K562 (cell line): ENCODE measurements around the gene CRTAP. TPM values are rescaled to one million over a fixed set of nuclear protein-coding genes. Genes with fewer than 3 reads are reported as not detected.

Source experiments
- AFF4 ChIP-seq: sonication (generic); formaldehyde crosslinking; IDR thresholded peaks from 2 replicates; pipeline ENCODE4 v1.8.0; 2023; ENCODE audit warnings: mild to moderate bottlenecking, missing genetic modification reagents
- BDP1 ChIP-seq: IDR thresholded peaks from 3 replicates; pipeline ENCODE4 v1.6.1; 2011; ENCODE audit not compliant: insufficient read length, insufficient read depth
- BHLHE40 ChIP-seq: IDR thresholded peaks from 2 replicates; pipeline ENCODE4 v1.6.1; 2011; ENCODE audit warnings: low read length, improper control_type of control experiment
- CCNT2 ChIP-seq: IDR thresholded peaks from 2 replicates; pipeline ENCODE4 v1.6.1; 2011; ENCODE audit warnings: borderline replicate concordance, low read depth, mild to moderate bottlenecking, moderate library complexity, mixed read lengths, low read length; ENCODE audit not compliant: insufficient read length; ENCODE audit errors: extremely low read depth
- CREM ChIP-seq: IDR thresholded peaks from 2 replicates; pipeline ENCODE4 v1.6.1; 2014; ENCODE audit warnings: antibody characterized with exemption, low read depth
- HDAC3 ChIP-seq: fragments of 450-650 bp; IDR thresholded peaks from 2 replicates; pipeline ENCODE4 v1.6.1; 2018; ENCODE audit warnings: borderline replicate concordance, mild to moderate bottlenecking, moderate library complexity; ENCODE audit not compliant: partially characterized antibody
- HDAC6 ChIP-seq: IDR thresholded peaks from 2 replicates; pipeline ENCODE4 v1.6.1; 2012; ENCODE audit warnings: low read depth, mild to moderate bottlenecking, control low read depth, inconsistent platforms, low read length, moderate library complexity
- HMBOX1 ChIP-seq: sonication (generic); IDR thresholded peaks from 2 replicates; pipeline ENCODE4 v1.6.1; 2016
- MAFK ChIP-seq: IDR thresholded peaks from 2 replicates; pipeline ENCODE4 v1.6.1; 2011; ENCODE audit warnings: low read length, improper control_type of control experiment
- NFRKB ChIP-seq: fragments of 450-650 bp; IDR thresholded peaks from 2 replicates; pipeline ENCODE4 v1.6.1; 2016; ENCODE audit warnings: low read depth
- SP1 ChIP-seq: sonication (generic); formaldehyde crosslinking; IDR thresholded peaks from 2 replicates; pipeline ENCODE4 v1.8.1; 2022; ENCODE audit warnings: mild to moderate bottlenecking, missing genetic modification reagents
- ZC3H8 ChIP-seq: fragments of 450-650 bp; IDR thresholded peaks from 2 replicates; pipeline ENCODE4 v1.6.1; 2017
- ZNF133 ChIP-seq: fragments of 250-450 bp; sonication (Bioruptor Pico); IDR thresholded peaks from 2 replicates; pipeline ENCODE4 v1.4.0; 2020; ENCODE audit warnings: mild to moderate bottlenecking
- ZNF764 ChIP-seq: fragments of 250-450 bp; sonication (Bioruptor Pico); IDR thresholded peaks from 2 replicates; pipeline ENCODE4 v1.4.0; 2020; ENCODE audit warnings: low read depth, mild to moderate bottlenecking, moderate library complexity
- polyA plus RNA-seq, 8 experiments: library from polyadenylated mRNA; depleted of rRNA in 4 of 8; stranded (reverse) in 5 of 8; unstranded in 3 of 8; fragments of >200 nt; fragmentation: Nextera tagmentation in 2 of 8; fragmentation: Illumina TruSeq in 1 of 8; extraction: Ambion mirVana in 2 of 8; extraction: Trizol in 1 of 8; gene quantifications; 2 replicates each; pipeline versions ENCODE4 v1.2.1 to v1.2.3, GENCODE V29; 2011 to 2014; ENCODE audit warnings: inconsistent platforms in 1 of 8, missing spikeins in 1 of 8
- total RNA-seq, 7 experiments: library from RNA; depleted of rRNA in 6 of 7; stranded (reverse); fragments of >200 nt in 6 of 7; fragmentation: Illumina TruSeq in 2 of 7; extraction: Trizol in 2 of 7; gene quantifications; 2 replicates each; pipeline versions ENCODE4 v1.2.1 to v1.2.3, GENCODE V29; 2011 to 2021; ENCODE audit warnings: low replicate concordance in 1 of 7
- TF ChIP-seq, protein P1 (sequence below): fragments of 450-650 bp; IDR thresholded peaks from 2 replicates; pipeline ENCODE4 v1.6.1; 2016; ENCODE audit warnings: mild to moderate bottlenecking
- TF ChIP-seq, protein P2 (sequence below), 3 experiments: fragments of 200-800 bp in 1 of 3; sonication (Bioruptor generic) in 1 of 3; sonication (generic) in 1 of 3; formaldehyde crosslinking in 1 of 3; IDR thresholded peaks; 2 replicates each; pipeline versions ENCODE4 v1.6.1 to v1.8.0; 2016 to 2022; ENCODE audit warnings: mild to moderate bottlenecking in 2 of 3, missing compliant biosample characterization in 2 of 3, missing genetic modification characterization in 2 of 3, missing genetic modification reagents in 1 of 3
- TF ChIP-seq, protein P3 (sequence below): IDR thresholded peaks from 2 replicates; pipeline ENCODE4 v1.6.1; 2016; ENCODE audit warnings: missing genetic modification characterization, missing compliant biosample characterization

Gene CRTAP
- total and polyA plus RNA-seq, 9 of the 15 experiments (the other 6 are each of a cell fraction or from before 2014, with no cell fraction given), result 10.0 to 121 (median 53.0) TPM

GRCh38 chr3:33074217-33075067, 39.4 kb upstream of the CRTAP start (continued):
- TF ChIP-seq, protein P1, sequence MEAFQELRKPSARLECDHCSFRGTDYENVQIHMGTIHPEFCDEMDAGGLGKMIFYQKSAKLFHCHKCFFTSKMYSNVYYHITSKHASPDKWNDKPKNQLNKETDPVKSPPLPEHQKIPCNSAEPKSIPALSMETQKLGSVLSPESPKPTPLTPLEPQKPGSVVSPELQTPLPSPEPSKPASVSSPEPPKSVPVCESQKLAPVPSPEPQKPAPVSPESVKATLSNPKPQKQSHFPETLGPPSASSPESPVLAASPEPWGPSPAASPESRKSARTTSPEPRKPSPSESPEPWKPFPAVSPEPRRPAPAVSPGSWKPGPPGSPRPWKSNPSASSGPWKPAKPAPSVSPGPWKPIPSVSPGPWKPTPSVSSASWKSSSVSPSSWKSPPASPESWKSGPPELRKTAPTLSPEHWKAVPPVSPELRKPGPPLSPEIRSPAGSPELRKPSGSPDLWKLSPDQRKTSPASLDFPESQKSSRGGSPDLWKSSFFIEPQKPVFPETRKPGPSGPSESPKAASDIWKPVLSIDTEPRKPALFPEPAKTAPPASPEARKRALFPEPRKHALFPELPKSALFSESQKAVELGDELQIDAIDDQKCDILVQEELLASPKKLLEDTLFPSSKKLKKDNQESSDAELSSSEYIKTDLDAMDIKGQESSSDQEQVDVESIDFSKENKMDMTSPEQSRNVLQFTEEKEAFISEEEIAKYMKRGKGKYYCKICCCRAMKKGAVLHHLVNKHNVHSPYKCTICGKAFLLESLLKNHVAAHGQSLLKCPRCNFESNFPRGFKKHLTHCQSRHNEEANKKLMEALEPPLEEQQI, result 0 out of 2 replicates have a peak, but pooled peaks have one; percentile 33
- TF ChIP-seq HMBOX1 (peak; percentile 76), AFF4 (CRISPR knock-in tag) (no peak), NFRKB (no peak), CREM (peak; percentile 25; the same call in 1 of the 2 replicates), ZNF133 (CRISPR knock-in tag) (no peak), ZC3H8 (no peak), SP1 (CRISPR knock-in tag) (peak; percentile 44; the same call in 1 of the 2 replicates), MAFK (no peak), BDP1 (no peak), BHLHE40 (peak; percentile 34; the same call in 1 of the 2 replicates), HDAC6 (no peak), CCNT2 (no peak), HDAC3 (no peak), ZNF764 (no peak)
- TF ChIP-seq, protein P2, sequence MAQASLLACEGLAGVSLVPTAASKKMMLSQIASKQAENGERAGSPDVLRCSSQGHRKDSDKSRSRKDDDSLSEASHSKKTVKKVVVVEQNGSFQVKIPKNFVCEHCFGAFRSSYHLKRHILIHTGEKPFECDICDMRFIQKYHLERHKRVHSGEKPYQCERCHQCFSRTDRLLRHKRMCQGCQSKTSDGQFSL (CRISPR knock-in tag; IDR thresholded peaks at IDR 0.05), result peak; percentile 90
- TF ChIP-seq, protein P2 (tag; IDR thresholded peaks at IDR 0.05), result peak in 1 of 2 experiments; percentile 58; a peak in 1 of 4 replicates
- TF ChIP-seq, protein P3, sequence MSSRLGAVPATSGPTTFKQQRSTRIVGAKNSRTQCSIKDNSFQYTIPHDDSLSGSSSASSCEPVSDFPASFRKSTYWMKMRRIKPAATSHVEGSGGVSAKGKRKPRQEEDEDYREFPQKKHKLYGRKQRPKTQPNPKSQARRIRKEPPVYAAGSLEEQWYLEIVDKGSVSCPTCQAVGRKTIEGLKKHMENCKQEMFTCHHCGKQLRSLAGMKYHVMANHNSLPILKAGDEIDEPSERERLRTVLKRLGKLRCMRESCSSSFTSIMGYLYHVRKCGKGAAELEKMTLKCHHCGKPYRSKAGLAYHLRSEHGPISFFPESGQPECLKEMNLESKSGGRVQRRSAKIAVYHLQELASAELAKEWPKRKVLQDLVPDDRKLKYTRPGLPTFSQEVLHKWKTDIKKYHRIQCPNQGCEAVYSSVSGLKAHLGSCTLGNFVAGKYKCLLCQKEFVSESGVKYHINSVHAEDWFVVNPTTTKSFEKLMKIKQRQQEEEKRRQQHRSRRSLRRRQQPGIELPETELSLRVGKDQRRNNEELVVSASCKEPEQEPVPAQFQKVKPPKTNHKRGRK (tag), result peak; percentile 94
